ENCODE results near the gene FAM234B. TPM values are rescaled to one million over a fixed set of nuclear protein-coding genes. Genes with fewer than 3 reads are reported as not detected.

FAM234B gene
- total RNA-seq, 4 donors from 2014 or later: 1.8 to 3.5 (median 2.5) TPM

- H3K4me3 ChIP-seq: no peak overlapping the region
- peaks cover 0 to 4% of the 10 kb centered on the region in 2 donors for H3K36me3 ChIP-seq
- no peaks in the 10 kb centered on the region for H3K27me3 ChIP-seq
- no peak for DNase-seq
- TF ChIP-seq, protein P1, sequence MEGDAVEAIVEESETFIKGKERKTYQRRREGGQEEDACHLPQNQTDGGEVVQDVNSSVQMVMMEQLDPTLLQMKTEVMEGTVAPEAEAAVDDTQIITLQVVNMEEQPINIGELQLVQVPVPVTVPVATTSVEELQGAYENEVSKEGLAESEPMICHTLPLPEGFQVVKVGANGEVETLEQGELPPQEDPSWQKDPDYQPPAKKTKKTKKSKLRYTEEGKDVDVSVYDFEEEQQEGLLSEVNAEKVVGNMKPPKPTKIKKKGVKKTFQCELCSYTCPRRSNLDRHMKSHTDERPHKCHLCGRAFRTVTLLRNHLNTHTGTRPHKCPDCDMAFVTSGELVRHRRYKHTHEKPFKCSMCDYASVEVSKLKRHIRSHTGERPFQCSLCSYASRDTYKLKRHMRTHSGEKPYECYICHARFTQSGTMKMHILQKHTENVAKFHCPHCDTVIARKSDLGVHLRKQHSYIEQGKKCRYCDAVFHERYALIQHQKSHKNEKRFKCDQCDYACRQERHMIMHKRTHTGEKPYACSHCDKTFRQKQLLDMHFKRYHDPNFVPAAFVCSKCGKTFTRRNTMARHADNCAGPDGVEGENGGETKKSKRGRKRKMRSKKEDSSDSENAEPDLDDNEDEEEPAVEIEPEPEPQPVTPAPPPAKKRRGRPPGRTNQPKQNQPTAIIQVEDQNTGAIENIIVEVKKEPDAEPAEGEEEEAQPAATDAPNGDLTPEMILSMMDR (IDR thresholded peaks at IDR 0.05 in 4 of 5, conservative IDR thresholded peaks at IDR 0.05 in 1 of 5): no peak
- TF ChIP-seq POLR2A (IDR thresholded peaks at IDR 0.05): no peak
- intact Hi-C loops (cut with DNase I; ENCODE audit: low total_unique reads) (no loop called here), in situ Hi-C loops (cut with MboI; ENCODE audit: low sequenced_read_pairs in 4 of 4) (loop anchor here in 2 of 4 donors (25.0 kb wide), 2 partner anchors 125 to 175 kb away; no protein-coding TSS in a partner anchor)
- H3K27ac ChIP-seq: no peak overlapping the region
- H3K4me1 ChIP-seq: no peaks in the 10 kb centered on the region
- no peaks in the 10 kb centered on the region for H3K9me3 ChIP-seq
- no peak for ATAC-seq
Observed at GRCh38 chr12:13087766-13088165, 43.6 kb downstream of the FAM234B start.

DNA sequence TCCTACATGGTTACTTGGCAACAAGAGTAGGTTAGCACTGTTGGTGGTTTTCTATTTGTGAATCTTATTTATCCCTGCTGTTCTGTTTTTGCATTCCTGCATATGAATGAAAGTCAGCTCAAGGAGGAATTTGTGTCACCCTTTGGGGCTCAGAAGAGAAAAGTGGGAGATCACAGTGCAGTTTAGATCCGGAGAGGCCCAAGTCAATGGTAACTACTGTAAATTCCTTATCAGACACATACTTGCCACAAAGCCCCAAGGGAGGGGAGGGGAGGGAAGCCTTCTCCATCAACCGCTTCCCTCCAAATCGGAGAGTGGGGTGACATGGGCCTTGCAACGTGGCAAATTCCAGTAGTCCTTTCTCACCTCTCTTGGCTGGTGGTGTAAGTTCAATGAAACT lies 44.3 kb downstream of the FAM234B start:
- Histone ChIP-seq H3K4me1 (no peaks in the 10 kb centered on the region), H3K9me3 (no peaks in the 10 kb centered on the region), H3K27me3 (no peaks in the 10 kb centered on the region), H3K4me3 (no peak overlapping the region), H3K36me3 (peaks cover 0 to 4% of the 10 kb centered on the region in 2 donors), H3K27ac (no peak overlapping the region)
- no peak for ATAC-seq
- no peak for DNase-seq
- intact Hi-C loops (cut with DNase I; ENCODE audit: low total_unique reads): no loop called here
- in situ Hi-C loops (cut with MboI; ENCODE audit: low sequenced_read_pairs in 4 of 4): loop anchor here in 2 of 4 donors (25.0 kb wide), 2 partner anchors 124 to 176 kb away; no protein-coding TSS in a partner anchor
- TF ChIP-seq POLR2A (IDR thresholded peaks at IDR 0.05): no peak
- TF ChIP-seq, protein P1 (IDR thresholded peaks at IDR 0.05 in 4 of 5, conservative IDR thresholded peaks at IDR 0.05 in 1 of 5): no peak

GRCh38 chr12:13090054-13090453 lies 45.9 kb downstream of the FAM234B start:
- no peaks in the 10 kb centered on the region for H3K9me3 ChIP-seq
- no peak for ATAC-seq
- DNase-seq: no peak
- in situ Hi-C loops (cut with MboI; ENCODE audit: low sequenced_read_pairs in 4 of 4) (loop anchor here in 3 of 4 donors (10.0 to 25.0 kb wide), 3 partner anchors 115 to 178 kb away; no protein-coding TSS in a partner anchor), intact Hi-C loops (cut with DNase I; ENCODE audit: low total_unique reads) (no loop called here)
- no peak overlapping the region for H3K4me3 ChIP-seq
- no peaks in the 10 kb centered on the region for H3K27me3 ChIP-seq
- TF ChIP-seq POLR2A (IDR thresholded peaks at IDR 0.05): no peak
- TF ChIP-seq, protein P1 (IDR thresholded peaks at IDR 0.05 in 4 of 5, conservative IDR thresholded peaks at IDR 0.05 in 1 of 5): no peak
- no peaks in the 10 kb centered on the region for H3K4me1 ChIP-seq
- H3K27ac ChIP-seq: no peak overlapping the region
- H3K36me3 ChIP-seq: peaks cover 0 to 4% of the 10 kb centered on the region in 2 donors

DNA sequence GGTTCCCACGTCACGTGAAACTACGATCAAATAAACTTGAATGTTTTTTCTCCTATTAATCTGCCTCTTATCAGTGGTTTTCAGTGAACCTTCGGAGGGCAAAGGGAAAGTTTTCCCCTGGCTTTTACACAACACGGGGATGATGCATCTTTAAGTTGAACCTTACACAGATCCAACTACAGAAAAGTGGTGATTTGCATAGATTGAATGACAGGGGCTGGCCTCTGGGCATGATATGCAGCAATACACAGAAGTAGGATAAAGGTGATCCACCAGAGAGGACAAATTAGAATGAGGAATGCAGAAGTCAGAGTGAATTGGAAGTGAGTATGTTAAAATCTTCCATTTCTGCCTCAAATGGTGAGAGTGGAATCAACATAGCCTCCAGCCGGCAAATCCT lies 47.7 kb downstream of the FAM234B start:
- intact Hi-C loops (cut with DNase I; ENCODE audit: low total_unique reads) (no loop called here), in situ Hi-C loops (cut with MboI; ENCODE audit: low sequenced_read_pairs in 4 of 4) (loop anchor here in 3 of 4 donors (10.0 to 25.0 kb wide), 3 partner anchors 113 to 180 kb away; no protein-coding TSS in a partner anchor)
- Histone ChIP-seq H3K27ac (no peak overlapping the region), H3K36me3 (no peaks in the 10 kb centered on the region), H3K4me1 (no peaks in the 10 kb centered on the region), H3K4me3 (no peak overlapping the region), H3K27me3 (no peaks in the 10 kb centered on the region), H3K9me3 (no peaks in the 10 kb centered on the region)
- DNase-seq (no peak), ATAC-seq (no peak)
- TF ChIP-seq, protein P1 (IDR thresholded peaks at IDR 0.05 in 4 of 5, conservative IDR thresholded peaks at IDR 0.05 in 1 of 5): no peak
- no peak for TF ChIP-seq POLR2A (IDR thresholded peaks at IDR 0.05)
